Measurements from ENCODE around the gene STUB1.

STUB1 gene

GRCh38 chr16:648071-648780 is 32.0 kb upstream of the STUB1 start:
- no peaks in the 10 kb centered on the region for H3K27me3 ChIP-seq (ENCODE audit: insufficient read depth, poor library complexity, severe bottlenecking)
- H3K27ac ChIP-seq (replicated peaks), result peak overlapping the region; percentile 90
- TF ChIP-seq POLR2AphosphoS5 (IDR thresholded peaks at IDR 0.05; ENCODE audit: low read depth) (peak; percentile 42; the same call in 1 of the 2 replicates), CTCF (IDR thresholded peaks at IDR 0.05; ENCODE audit: insufficient read depth, low read length) (peak; percentile 63), REST (IDR thresholded peaks at IDR 0.05; ENCODE audit: insufficient replicate concordance, low read depth) (no peak)
- DNase-seq (ENCODE audit: low read depth in 1 of 2, low spot score in 1 of 2), result peak; percentile 52 to 74
- H3K4me3 ChIP-seq (replicated peaks; ENCODE audit: insufficient read depth, low read length), result peak overlapping the region; percentile 60

GRCh38 chr16:648781-649589 is 31.2 kb upstream of the STUB1 start, which contains the start of gene WDR90:
Gene WDR90 (plus strand): TSS chr16:649365. CDS start chr16:649417, 52 bp downstream.
- H3K27ac ChIP-seq (replicated peaks), result peak within 1 kb of the TSS; percentile 90
- peak; percentile 72; the same call in 1 of the 2 replicates for TF ChIP-seq SPI1 (IDR thresholded peaks at IDR 0.05; ENCODE audit: borderline replicate concordance, low read depth)
- TF ChIP-seq POLR2AphosphoS5 (IDR thresholded peaks at IDR 0.05; ENCODE audit: low read depth), result peak; percentile 45; the same call in 1 of the 2 replicates
- TF ChIP-seq GABPA (IDR thresholded peaks at IDR 0.05; ENCODE audit: low read depth), result peak; percentile 77
- TF ChIP-seq REST (IDR thresholded peaks at IDR 0.05; ENCODE audit: insufficient replicate concordance, low read depth), result peak; percentile 8
- no peak for TF ChIP-seq CTCF (IDR thresholded peaks at IDR 0.05; ENCODE audit: insufficient read depth, low read length)
- no peaks in the 10 kb centered on the region for H3K27me3 ChIP-seq (ENCODE audit: insufficient read depth, poor library complexity, severe bottlenecking)
- peak; percentile 87 to 94 for DNase-seq (ENCODE audit: low read depth in 1 of 2, low spot score in 1 of 2)
- peak within 1 kb of the TSS; percentile 60 for H3K4me3 ChIP-seq (replicated peaks; ENCODE audit: insufficient read depth, low read length)

GRCh38 chr16:649631-650030 is 30.6 kb upstream of the STUB1 start:
- Histone ChIP-seq H3K27ac (replicated peaks) (peak overlapping the region; percentile 90), H3K4me3 (replicated peaks; ENCODE audit: insufficient read depth, low read length) (peak overlapping the region; percentile 60)
- peak in 1 of 2 experiments; percentile 53 for DNase-seq (ENCODE audit: low read depth in 1 of 2, low spot score in 1 of 2)

More at GRCh38 chr16:649631-650030, 30.6 kb upstream of the STUB1 start:
- no peaks in the 10 kb centered on the region for H3K27me3 ChIP-seq (ENCODE audit: insufficient read depth, poor library complexity, severe bottlenecking)
- TF ChIP-seq POLR2AphosphoS5 (IDR thresholded peaks at IDR 0.05; ENCODE audit: low read depth) (peak; percentile 6; the same call in 1 of the 2 replicates), GABPA (IDR thresholded peaks at IDR 0.05; ENCODE audit: low read depth) (no peak), CTCF (IDR thresholded peaks at IDR 0.05; ENCODE audit: insufficient read depth, low read length) (no peak), REST (IDR thresholded peaks at IDR 0.05; ENCODE audit: insufficient replicate concordance, low read depth) (peak; percentile 8)
